ENCODE data around the gene HIVEP3.

GRCh38 chr1:41650028-41650880, 268.5 kb downstream of the HIVEP3 start:
- TF ChIP-seq, protein P1, sequence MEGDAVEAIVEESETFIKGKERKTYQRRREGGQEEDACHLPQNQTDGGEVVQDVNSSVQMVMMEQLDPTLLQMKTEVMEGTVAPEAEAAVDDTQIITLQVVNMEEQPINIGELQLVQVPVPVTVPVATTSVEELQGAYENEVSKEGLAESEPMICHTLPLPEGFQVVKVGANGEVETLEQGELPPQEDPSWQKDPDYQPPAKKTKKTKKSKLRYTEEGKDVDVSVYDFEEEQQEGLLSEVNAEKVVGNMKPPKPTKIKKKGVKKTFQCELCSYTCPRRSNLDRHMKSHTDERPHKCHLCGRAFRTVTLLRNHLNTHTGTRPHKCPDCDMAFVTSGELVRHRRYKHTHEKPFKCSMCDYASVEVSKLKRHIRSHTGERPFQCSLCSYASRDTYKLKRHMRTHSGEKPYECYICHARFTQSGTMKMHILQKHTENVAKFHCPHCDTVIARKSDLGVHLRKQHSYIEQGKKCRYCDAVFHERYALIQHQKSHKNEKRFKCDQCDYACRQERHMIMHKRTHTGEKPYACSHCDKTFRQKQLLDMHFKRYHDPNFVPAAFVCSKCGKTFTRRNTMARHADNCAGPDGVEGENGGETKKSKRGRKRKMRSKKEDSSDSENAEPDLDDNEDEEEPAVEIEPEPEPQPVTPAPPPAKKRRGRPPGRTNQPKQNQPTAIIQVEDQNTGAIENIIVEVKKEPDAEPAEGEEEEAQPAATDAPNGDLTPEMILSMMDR (IDR thresholded peaks at IDR 0.05) = no peak
- no peak for TF ChIP-seq POLR2A (IDR thresholded peaks at IDR 0.05)
